ENCODE measurements around the gene USP40. TPM values are rescaled to one million over a fixed set of nuclear protein-coding genes. Genes with fewer than 3 reads are reported as not detected.

The USP40 gene
- total RNA-seq (ENCODE audit: low replicate concordance), result 25.0 and 32.1 TPM in 2 replicates

GRCh38 chr2:233566141-233566956 is at the start of gene USP40:
TSS of gene USP40 (minus strand) at chr2:233566782. CDS start at chr2:233565554, 1,228 bp downstream.

Other genes with a start within 250 kb of the USP40 start
- 11.0 and 11.8 TPM in 2 replicates for gene DGKD, start 212.3 kb downstream of the USP40 start, total RNA-seq (ENCODE audit: low replicate concordance)
- under 0.01 and 0.08 TPM in 2 replicates for gene UGT1A8, start 50.9 kb upstream of the USP40 start, total RNA-seq (ENCODE audit: low replicate concordance)
- gene UGT1A10, start 69.7 kb upstream of the USP40 start, total RNA-seq (ENCODE audit: low replicate concordance), result 0.23 TPM in 1 of 2 replicates, not detected in the other
- gene UGT1A9, start 105.1 kb upstream of the USP40 start, total RNA-seq (ENCODE audit: low replicate concordance), result not detected in 2 replicates
- gene UGT1A7, start 115.1 kb upstream of the USP40 start, total RNA-seq (ENCODE audit: low replicate concordance), result not detected in 2 replicates
- 0.08 TPM in 1 of 2 replicates, not detected in the other for gene UGT1A6, start 126.1 kb upstream of the USP40 start, total RNA-seq (ENCODE audit: low replicate concordance)
- not detected in 2 replicates for gene UGT1A5, start 146.1 kb upstream of the USP40 start, total RNA-seq (ENCODE audit: low replicate concordance)
- gene UGT1A4, start 152.0 kb upstream of the USP40 start, total RNA-seq (ENCODE audit: low replicate concordance), result not detected in 2 replicates
- gene UGT1A3, start 162.3 kb upstream of the USP40 start, total RNA-seq (ENCODE audit: low replicate concordance), result not detected in 2 replicates
- gene UGT1A1, start 193.5 kb upstream of the USP40 start, total RNA-seq (ENCODE audit: low replicate concordance), result not detected in 2 replicates
- 0.15 TPM in 1 of 2 replicates, not detected in the other for gene MROH2A, start 211.5 kb upstream of the USP40 start, total RNA-seq (ENCODE audit: low replicate concordance)